Cardiac fibroblast (primary cell): Measurements from ENCODE around the gene DPRX.

ENCODE experiments used
- DNase-seq, 2 donors: peaks; one replicate each; pipeline versions ENCODE4 v3.0.0 to v3.0.0-alpha.2; 2010; ENCODE audit warnings: low read depth in 2 of 2
- H3K4me3 ChIP-seq, 2 donors: replicated peaks in 1 of 2; 1 replicate in 1 of 2; 2 replicates in 1 of 2; pipeline ENCODE4 v1.5.1; 2011; ENCODE audit warnings: low read depth in 2 of 2, low read length in 2 of 2, mild to moderate bottlenecking in 2 of 2, moderate library complexity in 1 of 2
- TF ChIP-seq, protein P1 (sequence below): IDR thresholded peaks from one replicate; pipeline ENCODE4 v1.5.1; 2011; ENCODE audit warnings: low read depth, mild to moderate bottlenecking, low read length, inconsistent platforms

Gene DPRX

DNA sequence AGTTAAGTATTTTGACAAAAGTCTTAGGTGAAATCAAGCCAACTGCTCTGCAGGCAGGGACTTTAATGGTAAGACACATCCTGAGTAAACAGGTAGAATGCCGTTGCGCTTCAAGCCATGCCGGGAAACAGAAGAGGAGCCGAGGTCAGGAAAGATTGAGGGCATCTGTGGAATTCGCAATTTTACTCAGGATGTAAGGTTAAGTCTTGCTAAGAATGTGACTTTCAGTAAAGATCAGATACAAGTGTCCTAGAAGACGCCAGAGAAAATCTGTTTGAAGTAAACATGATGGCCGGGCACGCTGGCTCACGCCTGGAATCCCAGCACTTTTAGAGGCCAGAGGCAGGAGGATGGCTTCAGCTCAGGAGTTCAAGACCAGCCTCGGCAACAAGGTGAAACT lies 33.4 kb upstream of the DPRX start:
- no peak for DNase-seq
- H3K4me3 ChIP-seq = no peak overlapping the region
- TF ChIP-seq, protein P1, sequence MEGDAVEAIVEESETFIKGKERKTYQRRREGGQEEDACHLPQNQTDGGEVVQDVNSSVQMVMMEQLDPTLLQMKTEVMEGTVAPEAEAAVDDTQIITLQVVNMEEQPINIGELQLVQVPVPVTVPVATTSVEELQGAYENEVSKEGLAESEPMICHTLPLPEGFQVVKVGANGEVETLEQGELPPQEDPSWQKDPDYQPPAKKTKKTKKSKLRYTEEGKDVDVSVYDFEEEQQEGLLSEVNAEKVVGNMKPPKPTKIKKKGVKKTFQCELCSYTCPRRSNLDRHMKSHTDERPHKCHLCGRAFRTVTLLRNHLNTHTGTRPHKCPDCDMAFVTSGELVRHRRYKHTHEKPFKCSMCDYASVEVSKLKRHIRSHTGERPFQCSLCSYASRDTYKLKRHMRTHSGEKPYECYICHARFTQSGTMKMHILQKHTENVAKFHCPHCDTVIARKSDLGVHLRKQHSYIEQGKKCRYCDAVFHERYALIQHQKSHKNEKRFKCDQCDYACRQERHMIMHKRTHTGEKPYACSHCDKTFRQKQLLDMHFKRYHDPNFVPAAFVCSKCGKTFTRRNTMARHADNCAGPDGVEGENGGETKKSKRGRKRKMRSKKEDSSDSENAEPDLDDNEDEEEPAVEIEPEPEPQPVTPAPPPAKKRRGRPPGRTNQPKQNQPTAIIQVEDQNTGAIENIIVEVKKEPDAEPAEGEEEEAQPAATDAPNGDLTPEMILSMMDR = no peak

DNA sequence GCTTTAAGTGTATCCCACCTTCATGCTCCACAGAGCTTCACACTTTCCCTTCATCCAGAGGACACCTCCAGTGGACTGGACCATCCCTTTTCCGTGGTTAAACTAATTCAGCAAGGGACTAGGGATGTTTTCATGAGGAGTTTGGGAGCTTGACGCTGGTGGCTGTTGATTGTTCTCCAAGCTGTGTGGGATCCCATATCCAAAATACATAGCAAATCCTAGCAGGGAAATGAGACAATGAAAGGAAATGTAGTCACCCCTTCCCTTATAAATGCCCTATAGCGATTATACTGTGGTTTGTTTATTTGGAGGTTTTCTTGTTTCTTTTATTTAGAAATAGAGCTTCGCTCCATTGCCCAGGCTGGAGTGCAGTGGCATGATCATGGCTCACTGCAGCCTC lies 31.6 kb upstream of the DPRX start:
- DNase-seq = no peak
- H3K4me3 ChIP-seq = no peak overlapping the region
- TF ChIP-seq, protein P1 = no peak

DNA sequence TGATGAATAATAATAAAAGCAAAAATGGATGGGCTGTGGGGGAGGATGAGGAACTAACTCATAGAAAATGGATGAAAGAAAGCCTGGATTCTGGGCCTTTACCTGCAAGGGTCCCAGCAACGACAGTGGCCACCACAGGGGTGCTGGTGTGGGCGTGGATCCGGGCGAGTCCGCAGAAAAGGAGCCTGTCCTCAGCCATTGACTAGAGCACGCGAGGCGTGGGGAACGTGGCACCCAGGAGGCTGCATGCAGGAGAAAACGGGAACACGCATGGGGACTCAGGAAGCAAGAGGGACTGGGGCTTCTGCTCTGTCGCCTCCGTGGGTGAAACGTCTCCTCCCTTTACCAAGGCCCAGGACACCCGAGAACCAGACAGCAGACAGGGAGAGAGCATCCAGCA lies 25.8 kb upstream of the DPRX start:
- no peak overlapping the region for H3K4me3 ChIP-seq
- DNase-seq = no peak
- TF ChIP-seq, protein P1 = no peak

- no peak for DNase-seq
- no peak overlapping the region for H3K4me3 ChIP-seq
- TF ChIP-seq, protein P1 = no peak
Observed at GRCh38 chr19:53608381-53608780, 23.4 kb upstream of the DPRX start.

- DNase-seq = no peak
- H3K4me3 ChIP-seq = no peak overlapping the region
- TF ChIP-seq, protein P1 = no peak
Observed at GRCh38 chr19:53612762-53613526, 18.9 kb upstream of the DPRX start.

GRCh38 chr19:53621885-53622740 lies 9.7 kb upstream of the DPRX start:
- TF ChIP-seq, protein P1 = no peak
- peak in 1 of 2 donors; percentile 1 for DNase-seq
- H3K4me3 ChIP-seq = no peak overlapping the region
